Sigmoid colon (tissue), 4 donors: ENCODE results near the gene REEP3.

Experiments used
- EP300 ChIP-seq, 4 donors: sonication (generic); formaldehyde crosslinking; IDR thresholded peaks; one replicate each; pipeline ENCODE4 v1.6.1; 2017; ENCODE audit warnings: antibody characterized with exemption in 4 of 4
- TF ChIP-seq, protein P1 (sequence below), 4 experiments: fragments of 450-650 bp in 3 of 4; fragments of 200-600 bp in 1 of 4; IDR thresholded peaks; one replicate each; pipeline ENCODE4 v1.5.1; 2016 to 2019; ENCODE audit warnings: antibody characterized with exemption in 4 of 4, mild to moderate bottlenecking in 3 of 4, moderate library complexity in 2 of 4

DNA sequence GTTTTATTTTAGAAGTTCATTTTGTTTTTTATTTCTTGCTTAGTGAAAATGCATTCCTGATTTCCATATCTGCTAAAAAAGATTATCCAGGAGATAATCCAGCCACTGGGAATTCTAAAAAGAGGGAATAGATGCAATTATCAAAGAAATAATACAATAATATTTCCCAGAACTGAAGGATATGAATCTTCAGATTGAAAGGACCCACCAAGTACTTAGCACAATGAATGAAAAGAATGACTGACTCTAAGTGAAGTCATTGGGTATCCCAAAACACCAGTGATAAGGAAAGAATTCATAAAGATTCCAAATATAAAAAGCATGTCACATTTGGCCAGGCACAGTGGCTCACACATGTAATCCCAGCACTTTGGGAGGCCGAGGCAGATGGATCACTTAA lies 79.3 kb downstream of the REEP3 start:
- TF ChIP-seq, protein P1, sequence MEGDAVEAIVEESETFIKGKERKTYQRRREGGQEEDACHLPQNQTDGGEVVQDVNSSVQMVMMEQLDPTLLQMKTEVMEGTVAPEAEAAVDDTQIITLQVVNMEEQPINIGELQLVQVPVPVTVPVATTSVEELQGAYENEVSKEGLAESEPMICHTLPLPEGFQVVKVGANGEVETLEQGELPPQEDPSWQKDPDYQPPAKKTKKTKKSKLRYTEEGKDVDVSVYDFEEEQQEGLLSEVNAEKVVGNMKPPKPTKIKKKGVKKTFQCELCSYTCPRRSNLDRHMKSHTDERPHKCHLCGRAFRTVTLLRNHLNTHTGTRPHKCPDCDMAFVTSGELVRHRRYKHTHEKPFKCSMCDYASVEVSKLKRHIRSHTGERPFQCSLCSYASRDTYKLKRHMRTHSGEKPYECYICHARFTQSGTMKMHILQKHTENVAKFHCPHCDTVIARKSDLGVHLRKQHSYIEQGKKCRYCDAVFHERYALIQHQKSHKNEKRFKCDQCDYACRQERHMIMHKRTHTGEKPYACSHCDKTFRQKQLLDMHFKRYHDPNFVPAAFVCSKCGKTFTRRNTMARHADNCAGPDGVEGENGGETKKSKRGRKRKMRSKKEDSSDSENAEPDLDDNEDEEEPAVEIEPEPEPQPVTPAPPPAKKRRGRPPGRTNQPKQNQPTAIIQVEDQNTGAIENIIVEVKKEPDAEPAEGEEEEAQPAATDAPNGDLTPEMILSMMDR (IDR thresholded peaks at IDR 0.05): no peak
- TF ChIP-seq EP300 (IDR thresholded peaks at IDR 0.05): no peak
